ENCODE measurements around the gene CYGB. TPM values are rescaled to one million over a fixed set of nuclear protein-coding genes. Genes with fewer than 3 reads are reported as not detected.

CYGB gene
- total and polyA plus RNA-seq, 2 of the 13 experiments (the other 11 are each of a cell fraction or from before 2014, with no cell fraction given), result 18.9 to 27.1 TPM

DNA sequence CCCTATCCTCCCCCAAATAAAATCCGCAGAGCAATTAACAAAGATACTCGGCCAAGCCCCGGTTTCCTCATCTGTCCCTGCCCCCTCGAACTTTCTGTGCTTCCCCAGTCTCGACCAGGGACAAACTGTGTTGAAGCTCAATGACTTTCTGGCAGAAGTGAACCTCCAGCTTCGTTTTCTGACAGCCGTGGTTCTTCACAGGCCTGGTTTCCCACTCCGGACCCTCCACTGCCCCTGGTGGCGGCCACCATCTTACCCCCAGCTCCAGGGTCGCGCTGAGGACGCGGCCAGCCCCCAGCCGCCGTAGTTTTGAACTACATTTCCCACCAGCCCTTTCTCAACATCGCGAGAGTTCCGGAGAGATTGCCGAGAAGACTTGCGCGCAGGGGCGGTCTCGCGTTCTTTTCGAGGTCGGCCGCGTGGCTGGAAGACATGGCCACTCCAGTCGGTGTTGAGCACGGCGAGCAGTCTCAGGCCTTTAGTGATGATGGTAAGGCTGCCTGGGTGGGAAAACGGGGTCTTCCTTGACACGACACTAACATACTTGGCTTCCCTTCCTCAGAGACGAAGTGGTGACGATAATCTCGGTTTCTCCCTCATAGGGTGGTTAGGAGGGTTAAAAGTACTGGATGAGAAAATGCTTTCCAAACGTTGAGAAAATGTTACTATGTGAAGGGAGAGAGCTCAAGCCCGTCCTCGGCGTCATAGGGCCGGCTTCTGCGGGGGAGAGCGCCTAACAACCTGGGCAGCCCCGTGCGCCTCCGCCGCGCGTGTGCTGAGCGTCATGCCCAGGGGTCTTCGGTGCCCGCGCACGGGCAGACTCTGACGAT lies 20.1 kb upstream of the CYGB start (continued):
- TF ChIP-seq, protein P1, sequence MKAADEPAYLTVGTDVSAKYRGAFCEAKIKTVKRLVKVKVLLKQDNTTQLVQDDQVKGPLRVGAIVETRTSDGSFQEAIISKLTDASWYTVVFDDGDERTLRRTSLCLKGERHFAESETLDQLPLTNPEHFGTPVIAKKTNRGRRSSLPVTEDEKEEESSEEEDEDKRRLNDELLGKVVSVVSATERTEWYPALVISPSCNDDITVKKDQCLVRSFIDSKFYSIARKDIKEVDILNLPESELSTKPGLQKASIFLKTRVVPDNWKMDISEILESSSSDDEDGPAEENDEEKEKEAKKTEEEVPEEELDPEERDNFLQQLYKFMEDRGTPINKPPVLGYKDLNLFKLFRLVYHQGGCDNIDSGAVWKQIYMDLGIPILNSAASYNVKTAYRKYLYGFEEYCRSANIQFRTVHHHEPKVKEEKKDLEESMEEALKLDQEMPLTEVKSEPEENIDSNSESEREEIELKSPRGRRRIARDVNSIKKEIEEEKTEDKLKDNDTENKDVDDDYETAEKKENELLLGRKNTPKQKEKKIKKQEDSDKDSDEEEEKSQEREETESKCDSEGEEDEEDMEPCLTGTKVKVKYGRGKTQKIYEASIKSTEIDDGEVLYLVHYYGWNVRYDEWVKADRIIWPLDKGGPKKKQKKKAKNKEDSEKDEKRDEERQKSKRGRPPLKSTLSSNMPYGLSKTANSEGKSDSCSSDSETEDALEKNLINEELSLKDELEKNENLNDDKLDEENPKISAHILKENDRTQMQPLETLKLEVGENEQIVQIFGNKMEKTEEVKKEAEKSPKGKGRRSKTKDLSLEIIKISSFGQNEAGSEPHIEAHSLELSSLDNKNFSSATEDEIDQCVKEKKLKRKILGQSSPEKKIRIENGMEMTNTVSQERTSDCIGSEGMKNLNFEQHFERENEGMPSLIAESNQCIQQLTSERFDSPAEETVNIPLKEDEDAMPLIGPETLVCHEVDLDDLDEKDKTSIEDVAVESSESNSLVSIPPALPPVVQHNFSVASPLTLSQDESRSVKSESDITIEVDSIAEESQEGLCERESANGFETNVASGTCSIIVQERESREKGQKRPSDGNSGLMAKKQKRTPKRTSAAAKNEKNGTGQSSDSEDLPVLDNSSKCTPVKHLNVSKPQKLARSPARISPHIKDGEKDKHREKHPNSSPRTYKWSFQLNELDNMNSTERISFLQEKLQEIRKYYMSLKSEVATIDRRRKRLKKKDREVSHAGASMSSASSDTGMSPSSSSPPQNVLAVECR (CRISPR knock-in tag; IDR thresholded peaks at IDR 0.05; ENCODE audit: borderline replicate concordance), result peak; percentile 91
- peak; percentile 75; the same call in 1 of the 2 replicates for TF ChIP-seq ZNF766 (CRISPR knock-in tag; IDR thresholded peaks at IDR 0.05; ENCODE audit: borderline replicate concordance)
- peak; percentile 61; the same call in 1 of the 2 replicates for TF ChIP-seq ZNF124 (CRISPR knock-in tag; IDR thresholded peaks at IDR 0.05)
- peak; percentile 90 for TF ChIP-seq SALL1 (CRISPR knock-in tag; IDR thresholded peaks at IDR 0.05)
- peak; percentile 98 for TF ChIP-seq DR1 (CRISPR knock-in tag; IDR thresholded peaks at IDR 0.05)
- TF ChIP-seq MED13 (CRISPR knock-in tag; IDR thresholded peaks at IDR 0.05), result peak; percentile 41; the same call in 1 of the 2 replicates
- peak; percentile 82 for TF ChIP-seq ATF7-NPFF (CRISPR knock-in tag; IDR thresholded peaks at IDR 0.05; ENCODE audit: low read depth)
- TF ChIP-seq, protein P2, sequence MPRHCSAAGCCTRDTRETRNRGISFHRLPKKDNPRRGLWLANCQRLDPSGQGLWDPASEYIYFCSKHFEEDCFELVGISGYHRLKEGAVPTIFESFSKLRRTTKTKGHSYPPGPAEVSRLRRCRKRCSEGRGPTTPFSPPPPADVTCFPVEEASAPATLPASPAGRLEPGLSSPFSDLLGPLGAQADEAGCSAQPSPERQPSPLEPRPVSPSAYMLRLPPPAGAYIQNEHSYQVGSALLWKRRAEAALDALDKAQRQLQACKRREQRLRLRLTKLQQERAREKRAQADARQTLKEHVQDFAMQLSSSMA (CRISPR knock-in tag; IDR thresholded peaks at IDR 0.05), result no peak
- TF ChIP-seq ZFP82 (CRISPR knock-in tag; IDR thresholded peaks at IDR 0.05; ENCODE audit: borderline replicate concordance), result no peak
- peak; percentile 16; the same call in 1 of the 2 replicates for TF ChIP-seq ZC3H4 (CRISPR knock-in tag; IDR thresholded peaks at IDR 0.05; ENCODE audit: borderline replicate concordance)
- TF ChIP-seq TEAD2 (CRISPR knock-in tag; IDR thresholded peaks at IDR 0.05), result peak; percentile 75; the same call in 1 of the 2 replicates
- TF ChIP-seq HHEX (CRISPR knock-in tag; IDR thresholded peaks at IDR 0.05), result no peak
- TF ChIP-seq, protein P3, sequence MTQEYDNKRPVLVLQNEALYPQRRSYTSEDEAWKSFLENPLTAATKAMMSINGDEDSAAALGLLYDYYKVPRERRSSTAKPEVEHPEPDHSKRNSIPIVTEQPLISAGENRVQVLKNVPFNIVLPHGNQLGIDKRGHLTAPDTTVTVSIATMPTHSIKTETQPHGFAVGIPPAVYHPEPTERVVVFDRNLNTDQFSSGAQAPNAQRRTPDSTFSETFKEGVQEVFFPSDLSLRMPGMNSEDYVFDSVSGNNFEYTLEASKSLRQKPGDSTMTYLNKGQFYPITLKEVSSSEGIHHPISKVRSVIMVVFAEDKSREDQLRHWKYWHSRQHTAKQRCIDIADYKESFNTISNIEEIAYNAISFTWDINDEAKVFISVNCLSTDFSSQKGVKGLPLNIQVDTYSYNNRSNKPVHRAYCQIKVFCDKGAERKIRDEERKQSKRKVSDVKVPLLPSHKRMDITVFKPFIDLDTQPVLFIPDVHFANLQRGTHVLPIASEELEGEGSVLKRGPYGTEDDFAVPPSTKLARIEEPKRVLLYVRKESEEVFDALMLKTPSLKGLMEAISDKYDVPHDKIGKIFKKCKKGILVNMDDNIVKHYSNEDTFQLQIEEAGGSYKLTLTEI (CRISPR knock-in tag; conservative IDR thresholded peaks at IDR 0.05), result no peak
- 0 out of 2 replicates have a peak, but pooled peaks have one; percentile 70 for TF ChIP-seq XBP1 (CRISPR knock-in tag; IDR thresholded peaks at IDR 0.05)
- TF ChIP-seq, protein P4, sequence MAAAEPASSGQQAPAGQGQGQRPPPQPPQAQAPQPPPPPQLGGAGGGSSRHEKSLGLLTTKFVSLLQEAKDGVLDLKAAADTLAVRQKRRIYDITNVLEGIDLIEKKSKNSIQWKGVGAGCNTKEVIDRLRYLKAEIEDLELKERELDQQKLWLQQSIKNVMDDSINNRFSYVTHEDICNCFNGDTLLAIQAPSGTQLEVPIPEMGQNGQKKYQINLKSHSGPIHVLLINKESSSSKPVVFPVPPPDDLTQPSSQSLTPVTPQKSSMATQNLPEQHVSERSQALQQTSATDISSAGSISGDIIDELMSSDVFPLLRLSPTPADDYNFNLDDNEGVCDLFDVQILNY (CRISPR knock-in tag; conservative IDR thresholded peaks at IDR 0.05), result no peak
- no peak for TF ChIP-seq ZNF292 (CRISPR knock-in tag; IDR thresholded peaks at IDR 0.05; ENCODE audit: borderline replicate concordance, low read depth)
- peak; percentile 87 for TF ChIP-seq ZNF451 (CRISPR knock-in tag; IDR thresholded peaks at IDR 0.05)
- TF ChIP-seq CEBPB (IDR thresholded peaks at IDR 0.05; ENCODE audit: borderline replicate concordance, low read depth, low read length), result no peak
- TF ChIP-seq NRL (CRISPR knock-in tag; IDR thresholded peaks at IDR 0.05; ENCODE audit: borderline replicate concordance), result peak; percentile 95
- TF ChIP-seq ZBTB3 (CRISPR knock-in tag; IDR thresholded peaks at IDR 0.05; ENCODE audit: borderline replicate concordance, low read depth), result peak; percentile 86; the same call in 1 of the 2 replicates
